HEK293T (cell line): ENCODE data around the gene PAK5.

ENCODE experiments used
- CTCF ChIA-PET: fragments of 350-600 bp; formaldehyde crosslinking; extraction: SDS; loops from one replicate; lab custom pipeline; 2021; ENCODE audit warnings: antibody characterized with exemption, inconsistent platforms; lab: Yijun Ruan, JAX
- POLR2A ChIA-PET: fragments of 350-600 bp; formaldehyde crosslinking; extraction: SDS; loops from one replicate; lab custom pipeline; 2020; ENCODE audit warnings: antibody characterized with exemption, inconsistent platforms; lab: Yijun Ruan, JAX
- DNase-seq: peaks from one replicate; pipeline ENCODE4 v3.0.0; 2012; ENCODE audit warnings: mixed read lengths; ENCODE audit errors: extremely low spot score
- ARNT ChIP-seq: fragments of 450-650 bp; IDR thresholded peaks from 2 replicates; pipeline ENCODE4 v1.6.1; 2017; ENCODE audit warnings: mild to moderate bottlenecking
- BHLHE40 ChIP-seq: fragments of 450-650 bp; IDR thresholded peaks from 2 replicates; pipeline ENCODE4 v1.6.1; 2016; ENCODE audit warnings: mild to moderate bottlenecking, moderate library complexity, borderline replicate concordance
- CTBP1 ChIP-seq: fragments of 450-650 bp; IDR thresholded peaks from 2 replicates; pipeline ENCODE4 v1.6.1; 2016; ENCODE audit warnings: borderline replicate concordance
- ELF4 ChIP-seq: fragments of 450-650 bp; IDR thresholded peaks from 2 replicates; pipeline ENCODE4 v1.6.1; 2017; ENCODE audit warnings: antibody characterized with exemption
- FOXA1 ChIP-seq: fragments of 450-650 bp; IDR thresholded peaks from 2 replicates; pipeline ENCODE4 v1.6.1; 2016; ENCODE audit warnings: mild to moderate bottlenecking
- FOXK2 ChIP-seq: fragments of 450-650 bp; IDR thresholded peaks from 2 replicates; pipeline ENCODE4 v1.6.1; 2016; ENCODE audit warnings: mild to moderate bottlenecking
- FOXM1 ChIP-seq: fragments of 450-650 bp; IDR thresholded peaks from 2 replicates; pipeline ENCODE4 v1.6.1; 2017; ENCODE audit warnings: mild to moderate bottlenecking, borderline replicate concordance
- HDGF ChIP-seq: fragments of 450-650 bp; IDR thresholded peaks from 2 replicates; pipeline ENCODE4 v1.6.1; 2017; ENCODE audit warnings: antibody characterized with exemption, borderline replicate concordance
- L3MBTL2 ChIP-seq: fragments of 450-650 bp; conservative IDR thresholded peaks from 2 replicates; pipeline ENCODE4 v1.6.1; 2016; ENCODE audit warnings: mild to moderate bottlenecking
- LEF1 ChIP-seq: fragments of 450-650 bp; IDR thresholded peaks from 2 replicates; pipeline ENCODE4 v1.6.1; 2017; ENCODE audit warnings: mild to moderate bottlenecking, borderline replicate concordance
- NFRKB ChIP-seq: fragments of 450-650 bp; IDR thresholded peaks from 2 replicates; pipeline ENCODE4 v1.6.1; 2016; ENCODE audit warnings: mild to moderate bottlenecking, moderate library complexity
- SP1 ChIP-seq: fragments of 450-650 bp; IDR thresholded peaks from 2 replicates; pipeline ENCODE4 v1.6.1; 2017
- SUZ12 ChIP-seq: fragments of 450-650 bp; IDR thresholded peaks from 2 replicates; pipeline ENCODE4 v1.6.1; 2016; ENCODE audit warnings: mild to moderate bottlenecking
- TARDBP ChIP-seq: fragments of 450-650 bp; IDR thresholded peaks from 2 replicates; pipeline ENCODE4 v1.6.1; 2016
- ZNF384 ChIP-seq: fragments of 450-650 bp; IDR thresholded peaks from 2 replicates; pipeline ENCODE4 v1.6.1; 2016
- TF ChIP-seq, protein P1 (sequence below): fragments of 450-650 bp; IDR thresholded peaks from 2 replicates; pipeline ENCODE4 v1.6.1; 2016

PAK5 gene

DNA sequence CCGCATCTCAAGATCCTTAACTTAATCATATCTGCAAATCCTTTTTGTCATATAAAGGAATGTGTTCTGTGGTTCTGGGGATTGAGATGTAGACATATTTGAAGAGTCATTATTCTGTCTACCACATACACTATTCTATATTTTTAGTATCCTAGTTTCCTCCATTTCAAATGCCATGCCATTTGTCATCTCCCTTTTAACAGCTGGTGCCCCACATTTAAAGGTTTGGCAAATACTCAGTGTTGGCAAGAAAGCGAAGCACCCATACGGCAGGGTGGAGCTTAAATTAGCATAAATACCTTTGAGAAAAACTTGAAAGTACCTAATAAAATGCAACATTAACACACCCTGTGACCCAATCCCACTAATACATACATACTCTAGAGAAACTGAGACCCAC is 31.7 kb downstream of the PAK5 start:
- CTCF ChIA-PET, result no interaction called here
- TF ChIP-seq FOXM1, result no peak
- no peak for TF ChIP-seq SUZ12
- TF ChIP-seq ZNF384, result no peak
- no peak for TF ChIP-seq L3MBTL2
- no peak for DNase-seq
- POLR2A ChIA-PET, result no interaction called here

DNA sequence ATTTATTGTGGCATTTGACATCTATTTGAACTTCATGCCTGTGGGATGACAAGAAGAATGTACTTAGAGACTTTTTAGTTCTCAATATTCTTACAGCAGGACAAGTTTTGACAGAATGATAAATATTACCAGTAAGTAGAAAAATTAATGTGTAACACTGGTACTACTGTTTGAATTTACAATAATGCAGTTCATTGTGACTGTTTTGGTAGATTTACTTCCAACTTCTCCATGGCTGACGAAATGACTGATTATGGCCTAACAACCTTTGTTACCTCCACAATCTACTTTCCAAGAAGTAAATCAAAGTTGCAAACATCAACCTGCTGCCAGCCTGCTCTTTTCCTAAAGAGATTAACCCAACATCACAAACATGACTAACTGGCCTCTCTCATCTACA is 38.5 kb downstream of the PAK5 start:
- no peak for TF ChIP-seq ARNT
- no peak for TF ChIP-seq TARDBP
- TF ChIP-seq SUZ12, result no peak
- TF ChIP-seq FOXK2, result no peak
- TF ChIP-seq CTBP1, result no peak
- no peak for TF ChIP-seq LEF1
- no peak for TF ChIP-seq FOXM1
- TF ChIP-seq HDGF, result no peak
- no peak for TF ChIP-seq L3MBTL2
- TF ChIP-seq, protein P1, sequence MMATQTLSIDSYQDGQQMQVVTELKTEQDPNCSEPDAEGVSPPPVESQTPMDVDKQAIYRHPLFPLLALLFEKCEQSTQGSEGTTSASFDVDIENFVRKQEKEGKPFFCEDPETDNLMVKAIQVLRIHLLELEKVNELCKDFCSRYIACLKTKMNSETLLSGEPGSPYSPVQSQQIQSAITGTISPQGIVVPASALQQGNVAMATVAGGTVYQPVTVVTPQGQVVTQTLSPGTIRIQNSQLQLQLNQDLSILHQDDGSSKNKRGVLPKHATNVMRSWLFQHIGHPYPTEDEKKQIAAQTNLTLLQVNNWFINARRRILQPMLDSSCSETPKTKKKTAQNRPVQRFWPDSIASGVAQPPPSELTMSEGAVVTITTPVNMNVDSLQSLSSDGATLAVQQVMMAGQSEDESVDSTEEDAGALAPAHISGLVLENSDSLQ, result no peak
- no peak for TF ChIP-seq BHLHE40
- no peak for TF ChIP-seq NFRKB
- DNase-seq, result no peak
- ChIA-PET CTCF (no interaction called here), POLR2A (no interaction called here)

DNA sequence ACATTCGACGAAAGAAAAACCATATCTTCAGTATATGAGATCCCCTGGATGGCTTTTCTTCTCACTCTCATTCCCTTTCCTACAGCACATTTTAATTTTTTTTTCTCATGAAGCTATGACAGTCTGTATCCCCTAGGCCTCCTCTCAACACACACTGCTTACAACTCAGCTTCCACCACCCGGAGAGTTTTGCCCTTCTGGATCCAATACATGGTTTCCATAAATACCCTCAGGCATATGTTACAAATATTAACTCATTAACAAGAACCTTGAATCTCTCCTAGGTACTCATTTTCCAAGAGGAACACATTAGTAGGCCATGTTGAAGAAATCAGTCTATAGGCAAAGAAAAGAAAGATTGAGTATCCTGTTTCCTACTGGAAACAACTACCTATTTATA is 44.0 kb downstream of the PAK5 start:
- ChIA-PET CTCF (no interaction called here), POLR2A (no interaction called here)
- DNase-seq, result no peak
- TF ChIP-seq, protein P1, result no peak
- TF ChIP-seq SUZ12 (no peak), ARNT (no peak), L3MBTL2 (no peak), FOXM1 (no peak), ZNF384 (no peak), NFRKB (no peak), FOXK2 (no peak), FOXA1 (no peak), CTBP1 (no peak), TARDBP (no peak), SP1 (no peak), LEF1 (no peak), BHLHE40 (no peak), ELF4 (no peak), HDGF (no peak)

DNA sequence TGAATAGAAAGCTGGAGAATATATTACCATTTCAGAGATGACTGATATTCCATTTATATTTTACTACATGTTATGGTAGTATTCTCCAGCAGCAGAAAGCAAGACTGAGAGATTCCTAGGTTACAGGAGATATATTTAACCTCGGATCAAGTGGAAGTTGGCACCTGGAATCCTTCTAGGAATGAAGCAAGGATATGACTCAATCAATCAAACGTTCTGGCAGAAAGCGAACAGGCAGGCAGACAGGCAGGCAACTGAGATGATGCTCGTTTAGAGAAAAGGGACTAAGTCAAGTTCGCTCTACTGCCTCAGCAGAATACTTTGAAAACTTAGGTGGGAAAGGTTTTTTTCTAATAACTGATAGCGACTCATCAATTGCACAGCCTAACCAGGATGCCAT is 46.2 kb downstream of the PAK5 start:
- TF ChIP-seq ARNT (no peak), LEF1 (no peak), FOXA1 (no peak), NFRKB (no peak), FOXM1 (no peak), BHLHE40 (no peak), CTBP1 (no peak), FOXK2 (no peak), ZNF384 (no peak), SUZ12 (no peak), ELF4 (no peak), TARDBP (no peak), L3MBTL2 (no peak)
- TF ChIP-seq, protein P1, result no peak
- ChIA-PET POLR2A (no interaction called here), CTCF (no interaction called here)
- DNase-seq, result no peak

DNA sequence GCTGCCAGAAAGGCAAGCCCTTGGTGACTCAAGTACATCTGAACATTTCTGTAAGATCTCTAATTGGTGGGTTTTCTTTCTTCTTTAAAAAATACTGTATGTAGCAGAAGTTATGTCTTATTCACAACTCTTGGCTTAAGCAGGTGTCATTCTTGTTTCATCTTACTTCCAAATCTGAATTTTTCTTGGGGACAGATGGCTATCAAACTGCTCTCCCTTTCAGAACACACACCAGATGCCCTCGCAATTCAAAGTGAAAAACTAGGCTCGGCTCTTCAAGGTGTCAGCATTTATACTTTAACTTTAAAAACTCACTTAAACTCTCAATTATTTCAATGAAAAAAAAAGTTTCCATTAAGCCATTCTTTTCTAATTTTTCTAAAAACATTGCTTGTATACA is 49.7 kb downstream of the PAK5 start:
- POLR2A ChIA-PET, result no interaction called here
- CTCF ChIA-PET, result no interaction called here
- TF ChIP-seq FOXA1, result no peak
- DNase-seq, result no peak

DNA sequence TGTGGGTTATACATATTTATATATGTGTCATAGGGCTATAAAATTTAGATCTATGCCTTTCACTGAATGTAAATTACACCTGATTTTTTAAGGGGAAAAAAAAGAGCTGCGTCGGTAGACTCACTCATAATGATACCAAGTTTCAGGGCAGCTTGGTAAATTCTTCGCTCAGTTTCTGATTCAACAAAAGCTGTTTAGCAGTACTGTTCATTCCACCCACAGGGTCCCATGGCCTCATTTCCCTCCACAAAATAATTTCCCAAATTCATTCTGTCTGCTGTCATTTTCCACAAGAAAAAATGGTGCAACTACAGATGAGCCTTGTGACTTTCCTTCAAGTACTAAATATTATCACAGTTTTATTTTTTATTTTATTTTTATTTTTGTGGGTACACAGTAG is 63.7 kb downstream of the PAK5 start:
- ChIA-PET CTCF (no interaction called here), POLR2A (no interaction called here)
- DNase-seq, result no peak
- TF ChIP-seq BHLHE40 (no peak), CTBP1 (no peak)

DNA sequence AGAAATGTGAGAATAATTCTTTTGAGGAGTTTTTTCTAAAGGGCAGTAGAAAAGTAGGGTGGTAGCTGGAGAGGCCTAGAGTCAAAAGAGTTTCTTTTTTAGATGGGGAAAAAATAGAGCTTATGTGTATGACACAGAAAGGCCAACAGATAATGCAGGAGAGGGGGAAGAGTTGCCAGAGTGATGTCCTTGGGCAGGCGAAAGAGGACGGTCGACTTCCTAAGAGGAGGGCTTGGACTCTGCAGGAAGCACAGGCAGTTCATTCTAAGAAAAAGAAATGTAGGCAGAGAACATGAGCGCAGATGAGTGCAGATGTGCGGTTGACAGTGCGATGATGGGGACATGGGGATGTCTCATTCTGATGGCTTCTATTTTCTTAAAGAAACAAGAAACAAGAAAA is 68.9 kb downstream of the PAK5 start:
- ChIA-PET POLR2A (no interaction called here), CTCF (no interaction called here)
- no peak for DNase-seq
- TF ChIP-seq CTBP1, result no peak
- no peak for TF ChIP-seq ZNF384
- TF ChIP-seq L3MBTL2, result no peak
- TF ChIP-seq ARNT, result no peak
- no peak for TF ChIP-seq NFRKB
- TF ChIP-seq TARDBP, result no peak
- no peak for TF ChIP-seq FOXM1
- TF ChIP-seq LEF1, result no peak
- TF ChIP-seq SP1, result no peak
